ENCODE data around the gene KHDRBS2. TPM values are rescaled to one million over a fixed set of nuclear protein-coding genes. Genes with fewer than 3 reads are reported as not detected.

KHDRBS2 gene
- total RNA-seq = not detected in 2 replicates

GRCh38 chr6:62285612-62286469 is at the start of gene KHDRBS2:
TSS of gene KHDRBS2 (minus strand) at chr6:62286225.
- H3K4me3 Mint-ChIP-seq = peak within 1 kb of the TSS; percentile 66
- H3K27ac Mint-ChIP-seq = no peak within 1 kb of the TSS
- DNase-seq (ENCODE audit: low spot score) = peak; percentile 7
- peaks cover 11% of the 10 kb centered on the region for H3K4me1 Mint-ChIP-seq (ENCODE audit: low read depth)
- H3K27me3 Mint-ChIP-seq (ENCODE audit: insufficient read depth) = peaks cover 17% of the 10 kb centered on the region
- intact Hi-C loops (cut with micrococcal nuclease) = no loop called here
- H3K9me3 Mint-ChIP-seq = no peaks in the 10 kb centered on the region
- H3K36me3 Mint-ChIP-seq (ENCODE audit: low read depth) = no peaks in the 10 kb centered on the region

GRCh38 chr6:62328607-62329006 is 42.6 kb upstream of the KHDRBS2 start:
- no peaks in the 10 kb centered on the region for H3K36me3 Mint-ChIP-seq (ENCODE audit: low read depth)
- H3K9me3 Mint-ChIP-seq = peaks cover 14% of the 10 kb centered on the region
- no peak overlapping the region for H3K27ac Mint-ChIP-seq
- no peaks in the 10 kb centered on the region for H3K27me3 Mint-ChIP-seq (ENCODE audit: insufficient read depth)
- H3K4me3 Mint-ChIP-seq = no peak overlapping the region
- H3K4me1 Mint-ChIP-seq (ENCODE audit: low read depth) = no peaks in the 10 kb centered on the region
- intact Hi-C loops (cut with micrococcal nuclease) = no loop called here
- DNase-seq (ENCODE audit: low spot score) = no peak

- no peak overlapping the region for H3K4me3 Mint-ChIP-seq
- no peaks in the 10 kb centered on the region for H3K9me3 Mint-ChIP-seq
- H3K36me3 Mint-ChIP-seq (ENCODE audit: low read depth) = no peaks in the 10 kb centered on the region
- no peaks in the 10 kb centered on the region for H3K27me3 Mint-ChIP-seq (ENCODE audit: insufficient read depth)
- no peaks in the 10 kb centered on the region for H3K4me1 Mint-ChIP-seq (ENCODE audit: low read depth)
- intact Hi-C loops (cut with micrococcal nuclease) = no loop called here
- H3K27ac Mint-ChIP-seq = no peak overlapping the region
- no peak for DNase-seq (ENCODE audit: low spot score)
Measured at GRCh38 chr6:62324834-62325233, 38.8 kb upstream of the KHDRBS2 start.

- no peaks in the 10 kb centered on the region for H3K27me3 Mint-ChIP-seq (ENCODE audit: insufficient read depth)
- no peaks in the 10 kb centered on the region for H3K9me3 Mint-ChIP-seq
- no peaks in the 10 kb centered on the region for H3K36me3 Mint-ChIP-seq (ENCODE audit: low read depth)
- H3K4me3 Mint-ChIP-seq = no peak overlapping the region
- no peaks in the 10 kb centered on the region for H3K4me1 Mint-ChIP-seq (ENCODE audit: low read depth)
- intact Hi-C loops (cut with micrococcal nuclease) = no loop called here
- DNase-seq (ENCODE audit: low spot score) = no peak
- H3K27ac Mint-ChIP-seq = no peak overlapping the region
Measured at GRCh38 chr6:62323818-62324431, 37.9 kb upstream of the KHDRBS2 start.

GRCh38 chr6:62298745-62299392 is 12.8 kb upstream of the KHDRBS2 start:
- DNase-seq (ENCODE audit: low spot score) = no peak
- no peaks in the 10 kb centered on the region for H3K4me1 Mint-ChIP-seq (ENCODE audit: low read depth)
- no peak overlapping the region for H3K27ac Mint-ChIP-seq
- H3K27me3 Mint-ChIP-seq (ENCODE audit: insufficient read depth) = no peaks in the 10 kb centered on the region
- H3K36me3 Mint-ChIP-seq (ENCODE audit: low read depth) = no peaks in the 10 kb centered on the region
- intact Hi-C loops (cut with micrococcal nuclease) = no loop called here
- H3K9me3 Mint-ChIP-seq = no peaks in the 10 kb centered on the region
- no peak overlapping the region for H3K4me3 Mint-ChIP-seq

GRCh38 chr6:62296541-62296940 is 10.5 kb upstream of the KHDRBS2 start:
- no peaks in the 10 kb centered on the region for H3K9me3 Mint-ChIP-seq
- H3K36me3 Mint-ChIP-seq (ENCODE audit: low read depth) = no peaks in the 10 kb centered on the region
- no peak overlapping the region for H3K4me3 Mint-ChIP-seq
- no peaks in the 10 kb centered on the region for H3K4me1 Mint-ChIP-seq (ENCODE audit: low read depth)
- H3K27me3 Mint-ChIP-seq (ENCODE audit: insufficient read depth) = no peaks in the 10 kb centered on the region
- no peak overlapping the region for H3K27ac Mint-ChIP-seq
- intact Hi-C loops (cut with micrococcal nuclease) = no loop called here
- DNase-seq (ENCODE audit: low spot score) = no peak

- H3K27ac Mint-ChIP-seq = no peak overlapping the region
- H3K4me3 Mint-ChIP-seq = no peak overlapping the region
- no peaks in the 10 kb centered on the region for H3K9me3 Mint-ChIP-seq
- intact Hi-C loops (cut with micrococcal nuclease) = no loop called here
- peaks cover 11% of the 10 kb centered on the region for H3K4me1 Mint-ChIP-seq (ENCODE audit: low read depth)
- no peak for DNase-seq (ENCODE audit: low spot score)
- H3K36me3 Mint-ChIP-seq (ENCODE audit: low read depth) = no peaks in the 10 kb centered on the region
- peaks cover 17% of the 10 kb centered on the region for H3K27me3 Mint-ChIP-seq (ENCODE audit: insufficient read depth)
Measured at GRCh38 chr6:62288974-62289373, 2.9 kb upstream of the KHDRBS2 start.

GRCh38 chr6:62288562-62288961 is 2.5 kb upstream of the KHDRBS2 start:
- intact Hi-C loops (cut with micrococcal nuclease) = no loop called here
- H3K27me3 Mint-ChIP-seq (ENCODE audit: insufficient read depth) = peaks cover 17% of the 10 kb centered on the region
- peaks cover 11% of the 10 kb centered on the region for H3K4me1 Mint-ChIP-seq (ENCODE audit: low read depth)
- DNase-seq (ENCODE audit: low spot score) = no peak
- no peak overlapping the region for H3K4me3 Mint-ChIP-seq
- no peak overlapping the region for H3K27ac Mint-ChIP-seq
- no peaks in the 10 kb centered on the region for H3K9me3 Mint-ChIP-seq
- H3K36me3 Mint-ChIP-seq (ENCODE audit: low read depth) = no peaks in the 10 kb centered on the region

- H3K27ac Mint-ChIP-seq = no peak overlapping the region
- intact Hi-C loops (cut with micrococcal nuclease) = no loop called here
- peak overlapping the region; percentile 66 for H3K4me3 Mint-ChIP-seq
- H3K9me3 Mint-ChIP-seq = no peaks in the 10 kb centered on the region
- H3K4me1 Mint-ChIP-seq (ENCODE audit: low read depth) = peaks cover 11% of the 10 kb centered on the region
- H3K36me3 Mint-ChIP-seq (ENCODE audit: low read depth) = no peaks in the 10 kb centered on the region
- DNase-seq (ENCODE audit: low spot score) = no peak
- peaks cover 17% of the 10 kb centered on the region for H3K27me3 Mint-ChIP-seq (ENCODE audit: insufficient read depth)
Measured at GRCh38 chr6:62286470-62286843, 432 bp upstream of the KHDRBS2 start.

- no peak for DNase-seq (ENCODE audit: low spot score)
- intact Hi-C loops (cut with micrococcal nuclease) = no loop called here
- Mint-ChIP-seq H3K4me1 (ENCODE audit: low read depth) (peaks cover 11% of the 10 kb centered on the region), H3K27me3 (ENCODE audit: insufficient read depth) (peaks cover 17% of the 10 kb centered on the region), H3K4me3 (no peak overlapping the region), H3K27ac (no peak overlapping the region), H3K9me3 (no peaks in the 10 kb centered on the region), H3K36me3 (ENCODE audit: low read depth) (no peaks in the 10 kb centered on the region)
Measured at GRCh38 chr6:62284725-62285124, 1.3 kb downstream of the KHDRBS2 start.

- Mint-ChIP-seq H3K4me1 (ENCODE audit: low read depth) (peaks cover 11% of the 10 kb centered on the region), H3K27me3 (ENCODE audit: insufficient read depth) (peaks cover 17% of the 10 kb centered on the region), H3K27ac (no peak overlapping the region), H3K36me3 (ENCODE audit: low read depth) (no peaks in the 10 kb centered on the region), H3K9me3 (no peaks in the 10 kb centered on the region), H3K4me3 (no peak overlapping the region)
- no peak for DNase-seq (ENCODE audit: low spot score)
- intact Hi-C loops (cut with micrococcal nuclease) = no loop called here
Measured at GRCh38 chr6:62283796-62284411, 2.1 kb downstream of the KHDRBS2 start.

- peaks cover 11% of the 10 kb centered on the region for H3K4me1 Mint-ChIP-seq (ENCODE audit: low read depth)
- peaks cover 17% of the 10 kb centered on the region for H3K27me3 Mint-ChIP-seq (ENCODE audit: insufficient read depth)
- H3K9me3 Mint-ChIP-seq = no peaks in the 10 kb centered on the region
- no peak for DNase-seq (ENCODE audit: low spot score)
- no peak overlapping the region for H3K4me3 Mint-ChIP-seq
- intact Hi-C loops (cut with micrococcal nuclease) = no loop called here
- no peak overlapping the region for H3K27ac Mint-ChIP-seq
- no peaks in the 10 kb centered on the region for H3K36me3 Mint-ChIP-seq (ENCODE audit: low read depth)
Measured at GRCh38 chr6:62283365-62283764, 2.7 kb downstream of the KHDRBS2 start.

- intact Hi-C loops (cut with micrococcal nuclease) = no loop called here
- no peak for DNase-seq (ENCODE audit: low spot score)
- no peak overlapping the region for H3K4me3 Mint-ChIP-seq
- no peak overlapping the region for H3K27ac Mint-ChIP-seq
- no peaks in the 10 kb centered on the region for H3K36me3 Mint-ChIP-seq (ENCODE audit: low read depth)
- peaks cover 2% of the 10 kb centered on the region for H3K27me3 Mint-ChIP-seq (ENCODE audit: insufficient read depth)
- H3K4me1 Mint-ChIP-seq (ENCODE audit: low read depth) = peaks cover under 1% of the 10 kb centered on the region
- no peaks in the 10 kb centered on the region for H3K9me3 Mint-ChIP-seq
Measured at GRCh38 chr6:62280099-62280498, 5.9 kb downstream of the KHDRBS2 start.

All from activated T-helper 1 cell treated with anti-CD3 and anti-CD28 coated beads, Interleukin-12 subunit alpha, Interleukin-12 subunit beta, Interleukin-2, Interleukin-4 antibody, amounts not matched to agents 30 ng/mL and 10 ng/mL and 1 ng/mL, durations not matched to agents 14 hours and 24 hours and 36 hours (primary cell).